Muscle of leg (tissue), 11 donors: ENCODE data around the gene CYFIP1. TPM values are rescaled to one million over a fixed set of nuclear protein-coding genes. Genes with fewer than 3 reads are reported as not detected.

Source experiments
- DNase-seq: peaks from one replicate; pipeline ENCODE4 v3.0.0; 2013
- H3K27ac ChIP-seq: one replicate; pipeline ENCODE4 v1.5.1; 2013; ENCODE audit warnings: mild to moderate bottlenecking, low read length, control low read depth
- H3K27me3 ChIP-seq: one replicate; pipeline ENCODE4 v1.6.1; 2013; ENCODE audit warnings: low read length; ENCODE audit not compliant: control insufficient read depth, insufficient read depth
- H3K36me3 ChIP-seq: one replicate; pipeline ENCODE4 v1.6.1; 2013; ENCODE audit warnings: low read length; ENCODE audit not compliant: control insufficient read depth, insufficient read depth
- H3K4me1 ChIP-seq: one replicate; pipeline ENCODE4 v1.6.1; 2013; ENCODE audit warnings: low read length; ENCODE audit not compliant: control insufficient read depth, insufficient read depth
- H3K4me3 ChIP-seq: one replicate; pipeline ENCODE4 v1.5.1; 2013; ENCODE audit warnings: low read length, control low read depth
- H3K9me3 ChIP-seq: replicated peaks from 2 replicates; pipeline ENCODE4 v1.6.1; 2013; ENCODE audit warnings: low read depth, low read length; ENCODE audit not compliant: control insufficient read depth
- WGBS: methylation state at CpG from one replicate; pipeline ENCODE4 v1.1.5; 2013; ENCODE audit warnings: missing lambda C conversion rate; ENCODE audit not compliant: insufficient coverage; 5-methylcytosine and 5-hydroxymethylcytosine counted together
- polyA plus RNA-seq, 8 donors: library from polyadenylated mRNA; unstranded; fragments of 120-200 nt; gene quantifications; one replicate each; pipeline versions ENCODE4 v1.2.1 to v1.2.3, GENCODE V29; 2013; ENCODE audit warnings: inconsistent platforms in 1 of 8, low replicate concordance in 1 of 8; ENCODE audit not compliant: insufficient read length in 8 of 8, insufficient read depth in 1 of 8
- total RNA-seq: library from RNA; stranded (reverse); fragments of 120-200 nt; gene quantifications from one replicate; pipeline ENCODE4 v1.2.4, GENCODE V29; 2013

Gene CYFIP1
- total and polyA plus RNA-seq, 9 donors, result 46.4 to 75.3 (median 61.0) TPM

GRCh38 chr15:22942306-22942855, 37.8 kb downstream of the CYFIP1 start:
- H3K4me3 ChIP-seq, result no peak overlapping the region
- H3K36me3 ChIP-seq, result peaks cover 65% of the 10 kb centered on the region
- no peaks in the 10 kb centered on the region for H3K27me3 ChIP-seq
- no peaks in the 10 kb centered on the region for H3K9me3 ChIP-seq
- no peak for DNase-seq
- H3K27ac ChIP-seq, result no peak overlapping the region
- H3K4me1 ChIP-seq, result no peaks in the 10 kb centered on the region
- WGBS, result 96% methylated on average over 24 of the region's 24 CpGs

GRCh38 chr15:22941179-22941578, 39.0 kb downstream of the CYFIP1 start:
- no peaks in the 10 kb centered on the region for H3K9me3 ChIP-seq
- DNase-seq, result no peak
- no peak overlapping the region for H3K27ac ChIP-seq
- H3K4me3 ChIP-seq, result no peak overlapping the region
- H3K36me3 ChIP-seq, result peaks cover 72% of the 10 kb centered on the region
- 100% methylated on average over 2 of the region's 4 CpGs for WGBS
- no peaks in the 10 kb centered on the region for H3K4me1 ChIP-seq
- no peaks in the 10 kb centered on the region for H3K27me3 ChIP-seq

- WGBS, result 85% methylated on average over 8 of the region's 10 CpGs
- H3K27ac ChIP-seq, result no peak overlapping the region
Measured at GRCh38 chr15:22939652-22940061, 40.5 kb downstream of the CYFIP1 start.

GRCh38 chr15:22939051-22939450, 41.1 kb downstream of the CYFIP1 start:
- Histone ChIP-seq H3K27ac (no peak overlapping the region), H3K27me3 (no peaks in the 10 kb centered on the region), H3K4me3 (no peak overlapping the region), H3K9me3 (no peaks in the 10 kb centered on the region), H3K4me1 (no peaks in the 10 kb centered on the region), H3K36me3 (peaks cover 70% of the 10 kb centered on the region)
- no peak for DNase-seq
- WGBS, result 84% methylated on average over 11 of the region's 13 CpGs

More at GRCh38 chr15:22939652-22940061, 40.5 kb downstream of the CYFIP1 start:
- Histone ChIP-seq H3K4me1 (no peaks in the 10 kb centered on the region), H3K36me3 (peaks cover 74% of the 10 kb centered on the region), H3K4me3 (no peak overlapping the region), H3K9me3 (no peaks in the 10 kb centered on the region), H3K27me3 (no peaks in the 10 kb centered on the region)
- DNase-seq, result no peak

- Histone ChIP-seq H3K4me3 (no peak overlapping the region), H3K27ac (no peak overlapping the region), H3K4me1 (no peaks in the 10 kb centered on the region), H3K36me3 (peaks cover 70% of the 10 kb centered on the region), H3K27me3 (no peaks in the 10 kb centered on the region), H3K9me3 (no peaks in the 10 kb centered on the region)
- no peak for DNase-seq
- WGBS, result 91% methylated on average over 10 of the region's 23 CpGs
Measured at GRCh38 chr15:22936577-22937472, 43.3 kb downstream of the CYFIP1 start.

- no peaks in the 10 kb centered on the region for H3K4me1 ChIP-seq
- peaks cover 61% of the 10 kb centered on the region for H3K36me3 ChIP-seq
- H3K27ac ChIP-seq, result no peak overlapping the region
- H3K27me3 ChIP-seq, result no peaks in the 10 kb centered on the region
- DNase-seq, result no peak
- H3K4me3 ChIP-seq, result no peak overlapping the region
- no peaks in the 10 kb centered on the region for H3K9me3 ChIP-seq
- 100% methylated on average over 1 of the region's 9 CpGs for WGBS
Measured at GRCh38 chr15:22933641-22934061, 46.5 kb downstream of the CYFIP1 start.

- Histone ChIP-seq H3K27ac (no peak overlapping the region), H3K27me3 (no peaks in the 10 kb centered on the region), H3K4me1 (no peaks in the 10 kb centered on the region), H3K9me3 (no peaks in the 10 kb centered on the region), H3K4me3 (no peak overlapping the region), H3K36me3 (peaks cover 52% of the 10 kb centered on the region)
- 90% methylated on average over 23 of the region's 28 CpGs for WGBS
- no peak for DNase-seq
Measured at GRCh38 chr15:22931784-22932536, 48.2 kb downstream of the CYFIP1 start.

GRCh38 chr15:22930782-22931484, 49.2 kb downstream of the CYFIP1 start:
- no peak overlapping the region for H3K4me3 ChIP-seq
- H3K36me3 ChIP-seq, result peaks cover 42% of the 10 kb centered on the region
- H3K9me3 ChIP-seq, result no peaks in the 10 kb centered on the region
- H3K27ac ChIP-seq, result no peak overlapping the region
- H3K4me1 ChIP-seq, result no peaks in the 10 kb centered on the region
- DNase-seq, result peak; percentile 55
- 75% methylated on average over 7 of the region's 10 CpGs for WGBS
- no peaks in the 10 kb centered on the region for H3K27me3 ChIP-seq

GRCh38 chr15:22927761-22928160, 52.4 kb downstream of the CYFIP1 start:
- H3K27ac ChIP-seq, result no peak overlapping the region
- 91% methylated on average over 19 of the region's 25 CpGs for WGBS
- peaks cover 48% of the 10 kb centered on the region for H3K36me3 ChIP-seq
- no peak for DNase-seq
- no peaks in the 10 kb centered on the region for H3K9me3 ChIP-seq
- H3K4me3 ChIP-seq, result no peak overlapping the region
- H3K27me3 ChIP-seq, result no peaks in the 10 kb centered on the region
- H3K4me1 ChIP-seq, result no peaks in the 10 kb centered on the region
